Osteoblast (primary cell): ENCODE measurements around the gene CLSTN2. TPM values are rescaled to one million over a fixed set of nuclear protein-coding genes. Genes with fewer than 3 reads are reported as not detected.
A peak's percentile ranks its signal among the peaks of the same experiment; 100 is the strongest.

Experiments used
- DNase-seq: peaks from one replicate; pipeline ENCODE4 v3.0.0; 2011; ENCODE audit warnings: low spot score, mixed read lengths; ENCODE audit not compliant: insufficient read length; ENCODE audit errors: missing footprints
- H2AFZ ChIP-seq: 2 replicates; pipeline ENCODE4 v1.6.0; 2011; ENCODE audit warnings: mild to moderate bottlenecking, low read length
- H3K27ac ChIP-seq: 2 replicates; pipeline ENCODE4 v1.5.1; 2011; ENCODE audit warnings: mild to moderate bottlenecking, low read depth, low read length, moderate library complexity
- H3K27me3 ChIP-seq: 2 replicates; pipeline ENCODE4 v1.6.0; 2012; ENCODE audit warnings: mild to moderate bottlenecking, control low read depth, inconsistent platforms, low read length, moderate library complexity; ENCODE audit not compliant: insufficient read depth
- H3K36me3 ChIP-seq: 2 replicates; pipeline ENCODE4 v1.5.1; 2011; ENCODE audit warnings: mild to moderate bottlenecking, low read length, control low read depth, moderate library complexity; ENCODE audit not compliant: insufficient read depth
- H3K4me1 ChIP-seq: 2 replicates; pipeline ENCODE4 v1.5.1; 2011; ENCODE audit warnings: mild to moderate bottlenecking, low read length, control low read depth, moderate library complexity; ENCODE audit not compliant: insufficient read depth
- H3K4me2 ChIP-seq: 2 replicates; pipeline ENCODE4 v1.6.0; 2011; ENCODE audit warnings: mild to moderate bottlenecking, low read length; ENCODE audit not compliant: insufficient read depth
- H3K4me3 ChIP-seq: fragments of 200-600 bp; sonication (generic); 3 replicates; pipeline ENCODE4 v1.5.1; 2012; ENCODE audit warnings: mild to moderate bottlenecking, low read length, inconsistent platforms; ENCODE audit not compliant: insufficient read depth
- H3K79me2 ChIP-seq: 2 replicates; pipeline ENCODE4 v1.6.0; 2012; ENCODE audit warnings: mild to moderate bottlenecking, low read length, control low read depth, inconsistent platforms; ENCODE audit not compliant: insufficient read depth
- H3K9me3 ChIP-seq: 2 replicates; pipeline ENCODE4 v1.5.1; 2011; ENCODE audit warnings: low read depth, low read length, control low read depth
- H4K20me1 ChIP-seq: 2 replicates; pipeline ENCODE4 v1.6.0; 2012; ENCODE audit warnings: mild to moderate bottlenecking, low read length, control low read depth; ENCODE audit not compliant: insufficient read depth
- total RNA-seq: library from RNA; depleted of rRNA; stranded (reverse); fragments of >200 nt; gene quantifications from 2 replicates; pipeline ENCODE4 v1.2.3, GENCODE V29; 2012
- TF ChIP-seq, protein P1 (sequence below): IDR thresholded peaks from 2 replicates; pipeline ENCODE4 v1.5.1; 2011; ENCODE audit warnings: mild to moderate bottlenecking, low read depth, low read length, moderate library complexity; ENCODE audit errors: extremely low read depth

The CLSTN2 gene
- total RNA-seq, 1 donor, result under 0.01 TPM

DNA sequence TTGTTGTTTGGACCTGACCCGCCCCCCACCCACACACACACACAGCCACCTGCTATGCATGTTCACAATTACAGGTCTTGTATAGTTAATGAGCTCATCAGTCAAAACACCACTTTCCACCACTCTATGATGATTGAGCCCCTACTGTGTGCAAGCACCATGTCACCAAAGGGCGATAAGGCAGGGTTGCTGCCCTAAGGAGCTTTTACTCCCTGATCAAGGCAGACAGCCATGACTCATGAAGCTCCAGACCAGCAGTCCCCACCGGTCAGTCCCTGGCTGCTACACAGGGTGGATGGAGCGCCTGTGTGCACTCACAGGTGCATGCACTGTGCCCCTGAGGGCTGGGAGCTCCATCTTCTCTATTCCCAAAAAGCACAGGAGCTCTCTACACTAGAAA is 270.6 kb downstream of the CLSTN2 start:
- H3K79me2 ChIP-seq, result no peaks in the 10 kb centered on the region
- H3K36me3 ChIP-seq, result no peaks in the 10 kb centered on the region
- no peak for DNase-seq
- H2AFZ ChIP-seq, result no peak overlapping the region
- H3K27ac ChIP-seq, result no peak overlapping the region
- no peak overlapping the region for H3K4me3 ChIP-seq
- H3K4me1 ChIP-seq, result no peaks in the 10 kb centered on the region
- no peak overlapping the region for H3K4me2 ChIP-seq
- TF ChIP-seq, protein P1, sequence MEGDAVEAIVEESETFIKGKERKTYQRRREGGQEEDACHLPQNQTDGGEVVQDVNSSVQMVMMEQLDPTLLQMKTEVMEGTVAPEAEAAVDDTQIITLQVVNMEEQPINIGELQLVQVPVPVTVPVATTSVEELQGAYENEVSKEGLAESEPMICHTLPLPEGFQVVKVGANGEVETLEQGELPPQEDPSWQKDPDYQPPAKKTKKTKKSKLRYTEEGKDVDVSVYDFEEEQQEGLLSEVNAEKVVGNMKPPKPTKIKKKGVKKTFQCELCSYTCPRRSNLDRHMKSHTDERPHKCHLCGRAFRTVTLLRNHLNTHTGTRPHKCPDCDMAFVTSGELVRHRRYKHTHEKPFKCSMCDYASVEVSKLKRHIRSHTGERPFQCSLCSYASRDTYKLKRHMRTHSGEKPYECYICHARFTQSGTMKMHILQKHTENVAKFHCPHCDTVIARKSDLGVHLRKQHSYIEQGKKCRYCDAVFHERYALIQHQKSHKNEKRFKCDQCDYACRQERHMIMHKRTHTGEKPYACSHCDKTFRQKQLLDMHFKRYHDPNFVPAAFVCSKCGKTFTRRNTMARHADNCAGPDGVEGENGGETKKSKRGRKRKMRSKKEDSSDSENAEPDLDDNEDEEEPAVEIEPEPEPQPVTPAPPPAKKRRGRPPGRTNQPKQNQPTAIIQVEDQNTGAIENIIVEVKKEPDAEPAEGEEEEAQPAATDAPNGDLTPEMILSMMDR, result no peak
- H3K9me3 ChIP-seq, result no peaks in the 10 kb centered on the region
- H3K27me3 ChIP-seq, result no peaks in the 10 kb centered on the region
- no peaks in the 10 kb centered on the region for H4K20me1 ChIP-seq

DNA sequence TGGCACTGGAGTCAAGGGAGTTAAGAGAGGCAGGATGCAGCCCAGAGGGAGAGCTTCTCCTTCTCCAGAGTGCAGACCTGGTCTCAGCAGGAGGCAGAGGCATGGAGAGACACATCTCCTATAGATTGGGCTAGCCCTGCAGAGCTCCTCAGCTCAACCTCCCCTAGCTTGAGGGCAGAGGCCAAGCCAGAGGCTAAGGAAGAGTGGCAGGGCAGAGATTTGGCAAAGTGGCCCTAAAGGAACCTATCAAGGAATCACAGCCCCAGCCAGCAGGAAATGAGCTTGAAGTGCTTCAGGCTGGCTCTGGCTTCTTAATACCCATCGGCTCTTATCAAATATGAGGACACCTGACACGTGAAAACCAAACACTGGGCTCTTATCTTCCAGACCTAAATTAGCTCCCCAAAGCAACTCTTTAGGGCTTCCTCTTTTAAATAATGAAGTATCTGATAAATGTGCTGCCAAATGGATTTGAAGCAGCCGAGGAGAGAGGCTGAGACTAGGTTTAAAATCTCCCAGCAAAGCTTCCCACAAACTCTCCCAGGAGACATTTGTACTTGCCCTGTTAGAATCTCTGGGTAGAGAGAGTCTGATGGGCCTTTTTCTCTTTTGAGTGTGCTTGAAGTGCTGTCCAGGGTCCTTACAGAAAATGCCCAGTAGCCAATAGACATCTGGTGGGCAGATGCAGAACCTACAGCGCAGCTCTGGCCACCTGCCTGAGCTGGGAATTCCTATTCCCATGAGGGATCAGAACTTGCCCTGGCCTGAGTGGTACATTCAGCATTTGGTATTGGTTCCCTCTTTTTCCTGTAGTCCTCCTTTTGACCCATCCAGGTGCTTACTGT is 271.4 kb downstream of the CLSTN2 start:
- H3K4me1 ChIP-seq, result no peaks in the 10 kb centered on the region
- H2AFZ ChIP-seq, result no peak overlapping the region
- H3K4me3 ChIP-seq, result no peak overlapping the region
- TF ChIP-seq, protein P1, result peak; percentile 34
- H3K27ac ChIP-seq, result no peak overlapping the region
- no peak for DNase-seq
- H3K79me2 ChIP-seq, result no peaks in the 10 kb centered on the region
- H3K27me3 ChIP-seq, result no peaks in the 10 kb centered on the region
- H3K9me3 ChIP-seq, result no peaks in the 10 kb centered on the region
- no peaks in the 10 kb centered on the region for H4K20me1 ChIP-seq
- no peaks in the 10 kb centered on the region for H3K36me3 ChIP-seq
- no peak overlapping the region for H3K4me2 ChIP-seq

DNA sequence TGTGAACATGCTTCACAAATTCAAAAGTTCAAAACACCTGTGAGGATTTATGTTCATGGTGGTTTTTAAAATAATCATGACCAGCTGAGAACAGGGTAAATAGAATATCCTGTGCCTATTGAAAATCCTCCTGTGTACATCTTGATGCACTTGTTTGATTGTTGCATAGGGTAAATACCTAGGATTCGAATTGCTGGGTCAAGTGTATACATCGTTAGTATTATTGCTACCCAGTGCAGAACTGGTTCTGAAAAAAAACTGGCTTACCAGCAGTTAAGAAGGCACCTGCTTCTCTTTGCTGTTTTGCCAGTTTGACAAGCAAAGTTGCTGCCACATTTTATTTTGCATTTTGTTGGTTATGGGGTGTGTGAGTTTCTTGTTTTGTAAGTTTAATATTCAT is 272.6 kb downstream of the CLSTN2 start:
- H3K9me3 ChIP-seq, result no peaks in the 10 kb centered on the region
- H3K27ac ChIP-seq, result no peak overlapping the region
- TF ChIP-seq, protein P1, result no peak
- H3K4me2 ChIP-seq, result no peak overlapping the region
- no peaks in the 10 kb centered on the region for H3K4me1 ChIP-seq
- no peak overlapping the region for H2AFZ ChIP-seq
- H3K79me2 ChIP-seq, result no peaks in the 10 kb centered on the region
- no peak for DNase-seq
- H3K27me3 ChIP-seq, result no peaks in the 10 kb centered on the region
- no peaks in the 10 kb centered on the region for H4K20me1 ChIP-seq
- H3K36me3 ChIP-seq, result no peaks in the 10 kb centered on the region
- H3K4me3 ChIP-seq, result no peak overlapping the region

DNA sequence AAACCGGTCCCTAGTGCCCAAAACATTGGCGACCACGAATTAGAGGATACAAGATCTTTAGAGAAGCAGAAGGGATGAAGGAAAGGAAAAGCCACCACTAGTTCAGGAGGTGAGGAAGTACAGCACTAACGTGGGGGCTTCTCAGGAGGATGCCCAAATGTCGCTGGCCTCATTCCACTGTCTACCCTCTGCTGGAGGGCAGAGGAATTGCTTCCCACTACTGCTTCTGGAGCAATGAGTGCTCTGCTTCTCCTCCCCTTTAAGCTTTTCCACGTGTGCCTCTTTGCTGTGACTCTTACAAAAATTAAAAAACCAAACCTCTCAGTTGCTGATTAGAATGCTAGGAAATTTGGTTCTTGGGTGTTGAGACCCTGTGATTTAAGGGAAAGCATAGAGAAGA is 281.3 kb downstream of the CLSTN2 start:
- no peaks in the 10 kb centered on the region for H3K4me1 ChIP-seq
- H3K36me3 ChIP-seq, result no peaks in the 10 kb centered on the region
- no peak overlapping the region for H2AFZ ChIP-seq
- H3K4me2 ChIP-seq, result no peak overlapping the region
- no peaks in the 10 kb centered on the region for H3K79me2 ChIP-seq
- H3K27ac ChIP-seq, result no peak overlapping the region
- no peaks in the 10 kb centered on the region for H3K27me3 ChIP-seq
- DNase-seq, result peak; percentile 54
- TF ChIP-seq, protein P1, result peak; percentile 62
- H3K9me3 ChIP-seq, result no peaks in the 10 kb centered on the region
- H3K4me3 ChIP-seq, result no peak overlapping the region
- no peaks in the 10 kb centered on the region for H4K20me1 ChIP-seq
